Spinal cord (tissue), 10 donors: ENCODE measurements around the gene SPTLC2. TPM values are rescaled to one million over a fixed set of nuclear protein-coding genes. Genes with fewer than 3 reads are reported as not detected.

ENCODE experiments used
- DNase-seq, 6 donors: peaks; one replicate each; pipeline versions ENCODE4 v3.0.0 to v3.0.0-alpha.2; 2013 to 2015; ENCODE audit warnings: low spot score in 6 of 6, low read depth in 4 of 6
- H3K27ac ChIP-seq: one replicate; pipeline ENCODE4 v1.5.1; 2013; ENCODE audit warnings: low read depth, low read length, control low read depth
- H3K27me3 ChIP-seq: one replicate; pipeline ENCODE4 v1.6.1; 2013; ENCODE audit warnings: low read length; ENCODE audit not compliant: control insufficient read depth, insufficient read depth
- H3K36me3 ChIP-seq: one replicate; pipeline ENCODE4 v1.6.1; 2013; ENCODE audit warnings: low read length; ENCODE audit not compliant: control insufficient read depth, insufficient read depth
- H3K4me1 ChIP-seq: one replicate; pipeline ENCODE4 v1.6.1; 2013; ENCODE audit warnings: low read length; ENCODE audit not compliant: control insufficient read depth, insufficient read depth
- H3K4me3 ChIP-seq: one replicate; pipeline ENCODE4 v1.5.1; 2013; ENCODE audit warnings: low read depth, low read length, control low read depth
- H3K9me3 ChIP-seq: one replicate; pipeline ENCODE4 v1.6.1; 2013; ENCODE audit warnings: low read length; ENCODE audit not compliant: control insufficient read depth, insufficient read depth
- WGBS: methylation state at CpG from one replicate; pipeline ENCODE4 v1.1.5; 2013; ENCODE audit warnings: missing lambda C conversion rate; ENCODE audit not compliant: insufficient coverage; 5-methylcytosine and 5-hydroxymethylcytosine counted together
- polyA plus RNA-seq, 2 donors: library from polyadenylated mRNA; unstranded; fragments of 120-200 nt; gene quantifications; one replicate each; pipeline ENCODE4 v1.2.1, GENCODE V29; 2013; ENCODE audit not compliant: insufficient read length in 2 of 2
- small RNA-seq: library from RNA; depleted of rRNA; stranded (forward); fragments of <200 nt; gene quantifications from one replicate; pipeline ENCODE3, GENCODE V24; 2014; ENCODE audit warnings: low replicate concordance
- total RNA-seq, 2 donors: library from RNA; depleted of rRNA in 1 of 2; stranded (reverse); fragments of 120-200 nt in 1 of 2; fragments of >200 nt in 1 of 2; gene quantifications; one replicate each; pipeline versions ENCODE4 v1.2.3 to v1.2.4, GENCODE V29; 2013 to 2014
- donor health status: healthy.

SPTLC2 gene
- total and polyA plus RNA-seq, 4 donors, result 24.4 to 68.1 (median 39.6) TPM

GRCh38 chr14:77469539-77469938, 146.9 kb downstream of the SPTLC2 start:
- Histone ChIP-seq H3K9me3 (no peaks in the 10 kb centered on the region), H3K4me1 (peaks cover 7% of the 10 kb centered on the region), H3K36me3 (peaks cover 35% of the 10 kb centered on the region), H3K4me3 (no peak overlapping the region), H3K27me3 (no peaks in the 10 kb centered on the region), H3K27ac (no peak overlapping the region)
- no CpG with 5 or more reads among the region's 1 CpG for WGBS
- DNase-seq, result no peak

GRCh38 chr14:77469067-77469505, 147.4 kb downstream of the SPTLC2 start:
- 86% methylated on average over 10 of the region's 14 CpGs for WGBS
- no peak overlapping the region for H3K27ac ChIP-seq
- H3K27me3 ChIP-seq, result no peaks in the 10 kb centered on the region
- no peak for DNase-seq
- H3K4me1 ChIP-seq, result peaks cover 3% of the 10 kb centered on the region
- H3K9me3 ChIP-seq, result no peaks in the 10 kb centered on the region
- no peak overlapping the region for H3K4me3 ChIP-seq
- peaks cover 39% of the 10 kb centered on the region for H3K36me3 ChIP-seq

- no CpG with 5 or more reads among the region's 5 CpGs for WGBS
- Histone ChIP-seq H3K27me3 (no peaks in the 10 kb centered on the region), H3K27ac (no peak overlapping the region), H3K36me3 (peaks cover 51% of the 10 kb centered on the region), H3K4me3 (no peak overlapping the region), H3K9me3 (no peaks in the 10 kb centered on the region), H3K4me1 (no peaks in the 10 kb centered on the region)
- DNase-seq, result no peak
Measured at GRCh38 chr14:77467801-77468200, 148.6 kb downstream of the SPTLC2 start.

- no peaks in the 10 kb centered on the region for H3K4me1 ChIP-seq
- H3K36me3 ChIP-seq, result peaks cover 40% of the 10 kb centered on the region
- H3K9me3 ChIP-seq, result no peaks in the 10 kb centered on the region
- DNase-seq, result peak in 2 of 6 donors; percentile 76 to 77
- H3K27ac ChIP-seq, result no peak overlapping the region
- peak overlapping the region; percentile 85 for H3K4me3 ChIP-seq
- no peaks in the 10 kb centered on the region for H3K27me3 ChIP-seq
- WGBS, result 44% methylated on average over 5 of the region's 13 CpGs
Measured at GRCh38 chr14:77459072-77459723, 157.2 kb downstream of the SPTLC2 start.

GRCh38 chr14:77458249-77458950, 158.0 kb downstream of the SPTLC2 start:
- no peaks in the 10 kb centered on the region for H3K4me1 ChIP-seq
- H3K27me3 ChIP-seq, result no peaks in the 10 kb centered on the region
- peak overlapping the region; percentile 98 for H3K27ac ChIP-seq
- no peaks in the 10 kb centered on the region for H3K9me3 ChIP-seq
- peaks cover 34% of the 10 kb centered on the region for H3K36me3 ChIP-seq
- H3K4me3 ChIP-seq, result peak overlapping the region; percentile 85
- DNase-seq, result peak in 1 of 6 donors; percentile 32
- WGBS, result 0% methylated on average over 25 of the region's 29 CpGs

GRCh38 chr14:77457522-77458248, 158.8 kb downstream of the SPTLC2 start, which contains the start of the genes AHSA1 and VIPAS39:
Gene AHSA1, plus strand, starts transcription at chr14:77458093. Its CDS starts 97 bp downstream, at chr14:77458190.
Gene VIPAS39, minus strand, starts transcription at chr14:77457601. Its CDS starts 3,499 bp downstream, at chr14:77454102.
- H3K27me3 ChIP-seq, result no peaks in the 10 kb centered on the region
- peaks cover 31% of the 10 kb centered on the region for H3K36me3 ChIP-seq
- no peaks in the 10 kb centered on the region for H3K4me1 ChIP-seq
- 0% methylated on average over 41 of the region's 50 CpGs for WGBS
- peak within 1 kb of the TSS; percentile 85 for H3K4me3 ChIP-seq
- peak; percentile 96 to 100 (median 98) for DNase-seq
- H3K9me3 ChIP-seq, result no peaks in the 10 kb centered on the region
- H3K27ac ChIP-seq, result peak within 1 kb of the TSS; percentile 98

- no peak for DNase-seq
- H3K27me3 ChIP-seq, result no peaks in the 10 kb centered on the region
- WGBS, result under 1% methylated on average over 17 of the region's 18 CpGs
- H3K36me3 ChIP-seq, result peaks cover 29% of the 10 kb centered on the region
- no peaks in the 10 kb centered on the region for H3K4me1 ChIP-seq
- peak overlapping the region; percentile 85 for H3K4me3 ChIP-seq
- no peaks in the 10 kb centered on the region for H3K9me3 ChIP-seq
- H3K27ac ChIP-seq, result peak overlapping the region; percentile 98
Measured at GRCh38 chr14:77457115-77457521, 159.3 kb downstream of the SPTLC2 start.

Small RNAs within 50 kb of the gene (small RNA-seq; reads per million reads assigned to genes)
- gene COX6CP11, result not detected
- not detected for gene RF00404
- not detected for gene RN7SL587P

Other genes with a start within 250 kb of the SPTLC2 start
- gene TMED8, start 239.5 kb downstream of the SPTLC2 start, total RNA-seq, result 10 to 100 TPM; 16.8 to 28.5 TPM
- gene TMED8, start 239.5 kb downstream of the SPTLC2 start, polyA plus RNA-seq, result 10 to 100 TPM; 19.3 to 22.5 TPM
- gene SAMD15, start 239.3 kb downstream of the SPTLC2 start, total RNA-seq, result 10 to 100 TPM in 1 of 2 donors, 1 to 10 TPM in 1; 4.2 to 10.3 TPM
- 1 to 10 TPM; 5.6 to 6.8 TPM for gene SAMD15, start 239.3 kb downstream of the SPTLC2 start, polyA plus RNA-seq
- under 1 TPM; 0.50 to 0.61 TPM for gene NOXRED1, start 193.1 kb downstream of the SPTLC2 start, total RNA-seq
- 1 to 10 TPM; 1.9 to 2.4 TPM for gene NOXRED1, start 193.1 kb downstream of the SPTLC2 start, polyA plus RNA-seq
- gene VIPAS39, start 159.0 kb downstream of the SPTLC2 start, total RNA-seq, result 10 to 100 TPM; 21.9 to 27.9 TPM
- 10 to 100 TPM; 24.9 to 31.4 TPM for gene VIPAS39, start 159.0 kb downstream of the SPTLC2 start, polyA plus RNA-seq
- 100 to 1,000 TPM; 129 to 157 TPM for gene AHSA1, start 158.5 kb downstream of the SPTLC2 start, total RNA-seq
- gene AHSA1, start 158.5 kb downstream of the SPTLC2 start, polyA plus RNA-seq, result 100 to 1,000 TPM; 223 to 227 TPM
- 1 to 10 TPM; 1.8 to 6.1 TPM for gene ISM2, start 117.8 kb downstream of the SPTLC2 start, total RNA-seq
- gene ISM2, start 117.8 kb downstream of the SPTLC2 start, polyA plus RNA-seq, result 1 to 10 TPM; 3.4 to 4.2 TPM
- 10 to 100 TPM; 10.7 to 13.1 TPM for gene ALKBH1, start 91.4 kb upstream of the SPTLC2 start, total RNA-seq
- gene ALKBH1, start 91.4 kb upstream of the SPTLC2 start, polyA plus RNA-seq, result 10 to 100 TPM; 12.8 to 13.4 TPM
- 100 to 1,000 TPM in 1 of 2 donors, 10 to 100 TPM in 1; 73.5 to 188 TPM for gene SLIRP, start 91.5 kb upstream of the SPTLC2 start, total RNA-seq
- gene SLIRP, start 91.5 kb upstream of the SPTLC2 start, polyA plus RNA-seq, result 100 to 1,000 TPM; 119 to 120 TPM
- 10 to 100 TPM; 43.0 to 73.2 TPM for gene SNW1, start 144.5 kb upstream of the SPTLC2 start, total RNA-seq
- gene SNW1, start 144.5 kb upstream of the SPTLC2 start, polyA plus RNA-seq, result 10 to 100 TPM; 53.8 to 54.6 TPM
- 1 to 10 TPM; 6.1 to 7.2 TPM for gene ADCK1, start 183.5 kb upstream of the SPTLC2 start, total RNA-seq
- 10 to 100 TPM; 14.4 to 19.7 TPM for gene ADCK1, start 183.5 kb upstream of the SPTLC2 start, polyA plus RNA-seq